AG09319 (cell line): ENCODE data around the gene DNAJB5.
A peak's percentile ranks its signal among the peaks of the same experiment; 100 is the strongest.

Experiments used
- DNase-seq: peaks from one replicate; pipeline ENCODE4 v3.0.0-alpha.2; 2010; ENCODE audit warnings: low read depth; ENCODE audit errors: extremely low read depth
- CTCF ChIP-seq: IDR thresholded peaks from 2 replicates; pipeline ENCODE4 v1.5.1; 2011; ENCODE audit warnings: low read depth, mild to moderate bottlenecking, inconsistent platforms, low read length, moderate library complexity

Gene DNAJB5

GRCh38 chr9:34991607-34992375, 2.2 kb downstream of the DNAJB5 start:
- TF ChIP-seq CTCF: no peak; the same call in 1 of the 2 replicates
- DNase-seq: no peak

GRCh38 chr9:34992376-34992951, 2.9 kb downstream of the DNAJB5 start:
- TF ChIP-seq CTCF: no peak
- DNase-seq: peak; percentile 43

GRCh38 chr9:34993502-34994259, 4.1 kb downstream of the DNAJB5 start:
- no peak for TF ChIP-seq CTCF
- DNase-seq: peak; percentile 36

- TF ChIP-seq CTCF: peak; percentile 57
- DNase-seq: no peak
These were observed 4.8 kb downstream of the DNAJB5 start for GRCh38 chr9:34994260-34994899.

GRCh38 chr9:34994900-34995669, 5.5 kb downstream of the DNAJB5 start:
- no peak for TF ChIP-seq CTCF
- DNase-seq: no peak

GRCh38 chr9:34995670-34996060, 6.1 kb downstream of the DNAJB5 start:
- no peak for TF ChIP-seq CTCF
- DNase-seq: no peak
